MM.1S (cell line): Measurements from ENCODE around the gene LIN28B.

Source experiments
- DNase-seq: peaks from one replicate; pipeline ENCODE4 v3.0.0-alpha.2; 2015
- H2AFZ ChIP-seq: fragments of 300-600 bp; sonication (generic); 2 replicates; pipeline ENCODE4 v1.6.0; 2016; ENCODE audit warnings: antibody characterized with exemption, low read length
- H3F3A ChIP-seq: fragments of 300-600 bp; sonication (generic); 2 replicates; pipeline ENCODE4 v1.6.1; 2016; ENCODE audit warnings: mild to moderate bottlenecking, antibody characterized with exemption, low read length, moderate library complexity, mixed read lengths; ENCODE audit not compliant: insufficient read depth
- H3K27ac ChIP-seq: fragments of 300-600 bp; sonication (generic); 2 replicates; pipeline ENCODE4 v1.5.1; 2016; ENCODE audit warnings: mild to moderate bottlenecking, low read length
- H3K27me3 ChIP-seq: fragments of 300-600 bp; sonication (generic); replicated peaks from 2 replicates; pipeline ENCODE4 v1.6.0; 2016; ENCODE audit warnings: low read length; ENCODE audit not compliant: insufficient read depth
- H3K36me3 ChIP-seq: fragments of 300-600 bp; sonication (generic); replicated peaks from 2 replicates; pipeline ENCODE4 v1.6.1; 2016; ENCODE audit warnings: mild to moderate bottlenecking, low read length, mixed read lengths; ENCODE audit not compliant: insufficient read depth
- H3K4me1 ChIP-seq: fragments of 300-600 bp; sonication (generic); 2 replicates; pipeline ENCODE4 v1.6.1; 2016; ENCODE audit warnings: low read length, mixed read lengths
- H3K4me2 ChIP-seq: fragments of 300-600 bp; sonication (generic); 2 replicates; pipeline ENCODE4 v1.6.0; 2016; ENCODE audit warnings: low read depth, low read length
- H3K4me3 ChIP-seq: fragments of 300-600 bp; sonication (generic); 2 replicates; pipeline ENCODE4 v1.5.1; 2016; ENCODE audit warnings: low read length, mixed read lengths
- H3K79me2 ChIP-seq: fragments of 300-600 bp; sonication (generic); 2 replicates; pipeline ENCODE4 v1.6.1; 2016; ENCODE audit warnings: mixed run types, low read length, mixed read lengths
- H3K9ac ChIP-seq: fragments of 300-600 bp; sonication (generic); 2 replicates; pipeline ENCODE4 v1.6.1; 2016; ENCODE audit warnings: low read length, mixed read lengths
- H3K9me2 ChIP-seq: fragments of 300-600 bp; sonication (generic); replicated peaks from 2 replicates; pipeline ENCODE4 v1.6.1; 2016; ENCODE audit warnings: mild to moderate bottlenecking, low read length, mixed read lengths; ENCODE audit not compliant: insufficient read depth
- H3K9me3 ChIP-seq: fragments of 300-600 bp; sonication (generic); replicated peaks from 2 replicates; pipeline ENCODE4 v1.6.1; 2016; ENCODE audit warnings: mild to moderate bottlenecking, low read length, mixed read lengths; ENCODE audit not compliant: insufficient read depth
- H4K20me1 ChIP-seq: fragments of 300-600 bp; sonication (generic); 2 replicates; pipeline ENCODE4 v1.6.1; 2016; ENCODE audit warnings: mild to moderate bottlenecking, low read length, moderate library complexity, mixed read lengths; ENCODE audit not compliant: insufficient read depth
- EZH2 ChIP-seq: fragments of 300-600 bp; sonication (generic); optimal IDR thresholded peaks from 2 replicates; pipeline ENCODE3; 2017; ENCODE audit warnings: low read depth, mild to moderate bottlenecking, antibody characterized with exemption, low read length, mixed read lengths
- EZH2phosphoT487 ChIP-seq: fragments of 300-600 bp; sonication (generic); IDR thresholded peaks from 2 replicates; pipeline ENCODE4 v1.6.1; 2018; ENCODE audit warnings: antibody characterized with exemption, low read length
- TF ChIP-seq, protein P1 (sequence below): fragments of 300-600 bp; sonication (generic); IDR thresholded peaks from 2 replicates; pipeline ENCODE4 v1.5.1; 2016; ENCODE audit warnings: antibody characterized with exemption, low read length, mixed read lengths

The LIN28B gene

DNA sequence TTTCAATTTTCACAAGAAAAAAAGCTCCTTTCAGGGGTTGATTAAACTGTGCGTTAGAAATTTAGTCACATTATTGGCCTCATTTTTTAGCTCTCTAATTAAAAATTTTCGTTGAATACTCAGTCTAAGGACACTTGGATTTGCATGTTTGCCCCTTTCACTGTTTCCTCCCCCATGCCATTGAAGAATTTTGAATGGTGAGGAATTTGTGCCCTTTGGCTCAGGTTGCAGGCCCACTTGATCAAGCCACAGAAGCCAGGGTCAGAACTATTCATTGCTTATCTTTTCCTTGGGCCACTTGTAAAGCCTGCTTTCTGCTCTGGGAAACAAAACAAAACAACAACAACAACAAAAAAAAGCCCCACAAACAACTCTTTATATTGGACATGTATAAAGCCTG is 12.2 kb downstream of the LIN28B start:
- DNase-seq = no peak
- Histone ChIP-seq H3K9ac (no peak overlapping the region), H3K79me2 (no peaks in the 10 kb centered on the region), H3K36me3 (no peaks in the 10 kb centered on the region), H2AFZ (no peak overlapping the region), H3K4me2 (no peak overlapping the region), H3K27me3 (no peaks in the 10 kb centered on the region), H3K4me3 (no peak overlapping the region), H4K20me1 (no peaks in the 10 kb centered on the region), H3F3A (no peaks in the 10 kb centered on the region), H3K27ac (no peak overlapping the region), H3K9me3 (no peaks in the 10 kb centered on the region), H3K4me1 (no peaks in the 10 kb centered on the region), H3K9me2 (no peaks in the 10 kb centered on the region)
- TF ChIP-seq EZH2phosphoT487 = no peak

DNA sequence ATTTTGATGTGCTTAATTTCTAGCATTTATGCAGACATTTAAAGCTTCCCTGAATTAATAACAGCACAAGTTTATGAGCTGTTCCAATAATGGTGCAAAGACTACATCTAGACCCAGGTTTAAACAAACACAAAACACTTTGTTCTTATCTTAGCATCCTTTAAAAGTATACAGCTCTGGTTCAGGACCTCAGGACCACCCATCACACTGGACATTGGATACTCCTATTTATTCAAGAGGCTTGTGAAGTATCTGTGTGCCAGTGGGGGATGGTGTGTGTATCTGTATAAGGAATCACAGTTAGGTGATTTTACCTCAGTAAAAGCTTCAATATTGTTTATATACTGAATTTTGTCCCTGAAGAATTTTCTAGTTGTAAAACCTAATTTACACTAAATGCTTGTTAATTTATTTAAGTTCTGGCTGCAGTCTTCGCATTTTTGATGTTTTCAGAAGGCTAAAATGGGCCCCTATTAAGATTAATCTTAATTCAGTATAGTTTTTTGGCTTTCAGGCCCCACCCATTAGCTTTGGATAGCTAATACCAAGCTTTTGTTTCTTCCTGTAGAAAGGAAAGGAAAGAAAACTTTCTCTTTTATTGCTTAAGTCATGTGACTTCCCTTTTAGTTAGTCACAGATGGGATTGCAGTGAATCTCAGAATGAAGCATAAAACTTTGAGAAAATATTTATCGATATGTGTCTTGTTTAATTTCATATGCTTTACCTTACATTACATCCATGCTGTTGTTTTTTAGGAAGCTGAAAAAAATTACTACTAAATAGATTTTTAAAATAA is 13.1 kb downstream of the LIN28B start:
- no peaks in the 10 kb centered on the region for H4K20me1 ChIP-seq
- no peak overlapping the region for H3K27ac ChIP-seq
- no peaks in the 10 kb centered on the region for H3K4me1 ChIP-seq
- H3K79me2 ChIP-seq = no peaks in the 10 kb centered on the region
- no peaks in the 10 kb centered on the region for H3F3A ChIP-seq
- no peaks in the 10 kb centered on the region for H3K27me3 ChIP-seq
- no peak overlapping the region for H3K9ac ChIP-seq
- no peaks in the 10 kb centered on the region for H3K9me2 ChIP-seq
- no peak for TF ChIP-seq EZH2phosphoT487
- TF ChIP-seq, protein P1, sequence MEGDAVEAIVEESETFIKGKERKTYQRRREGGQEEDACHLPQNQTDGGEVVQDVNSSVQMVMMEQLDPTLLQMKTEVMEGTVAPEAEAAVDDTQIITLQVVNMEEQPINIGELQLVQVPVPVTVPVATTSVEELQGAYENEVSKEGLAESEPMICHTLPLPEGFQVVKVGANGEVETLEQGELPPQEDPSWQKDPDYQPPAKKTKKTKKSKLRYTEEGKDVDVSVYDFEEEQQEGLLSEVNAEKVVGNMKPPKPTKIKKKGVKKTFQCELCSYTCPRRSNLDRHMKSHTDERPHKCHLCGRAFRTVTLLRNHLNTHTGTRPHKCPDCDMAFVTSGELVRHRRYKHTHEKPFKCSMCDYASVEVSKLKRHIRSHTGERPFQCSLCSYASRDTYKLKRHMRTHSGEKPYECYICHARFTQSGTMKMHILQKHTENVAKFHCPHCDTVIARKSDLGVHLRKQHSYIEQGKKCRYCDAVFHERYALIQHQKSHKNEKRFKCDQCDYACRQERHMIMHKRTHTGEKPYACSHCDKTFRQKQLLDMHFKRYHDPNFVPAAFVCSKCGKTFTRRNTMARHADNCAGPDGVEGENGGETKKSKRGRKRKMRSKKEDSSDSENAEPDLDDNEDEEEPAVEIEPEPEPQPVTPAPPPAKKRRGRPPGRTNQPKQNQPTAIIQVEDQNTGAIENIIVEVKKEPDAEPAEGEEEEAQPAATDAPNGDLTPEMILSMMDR = no peak
- TF ChIP-seq EZH2 = no peak
- H2AFZ ChIP-seq = no peak overlapping the region
- H3K4me3 ChIP-seq = no peak overlapping the region
- DNase-seq = no peak
- no peaks in the 10 kb centered on the region for H3K9me3 ChIP-seq
- no peaks in the 10 kb centered on the region for H3K36me3 ChIP-seq
- no peak overlapping the region for H3K4me2 ChIP-seq

DNA sequence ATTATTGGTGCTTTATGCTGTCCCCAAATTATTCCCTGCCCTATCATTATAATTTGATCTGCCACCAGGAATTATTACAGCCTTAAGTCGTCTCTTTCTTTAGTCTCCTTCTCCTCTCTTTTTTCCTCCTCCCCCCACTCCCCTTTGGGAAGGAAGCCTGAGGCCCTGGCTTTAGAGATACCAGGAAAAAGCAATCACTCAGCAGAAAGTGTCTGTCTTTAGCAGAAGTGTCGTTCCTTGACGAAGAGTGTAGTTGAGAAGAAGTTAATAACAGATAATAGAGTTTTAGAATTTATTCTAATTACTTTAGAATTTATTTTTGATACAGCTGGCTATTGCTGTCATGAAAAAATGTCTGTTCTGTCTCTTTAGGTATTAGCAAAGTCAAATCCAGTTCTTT is 16.5 kb downstream of the LIN28B start:
- Histone ChIP-seq H2AFZ (no peak overlapping the region), H3K9ac (no peak overlapping the region), H3K27me3 (no peaks in the 10 kb centered on the region), H3K79me2 (no peaks in the 10 kb centered on the region), H3K36me3 (no peaks in the 10 kb centered on the region), H3K4me2 (no peak overlapping the region), H3K9me2 (no peaks in the 10 kb centered on the region), H4K20me1 (no peaks in the 10 kb centered on the region), H3F3A (no peaks in the 10 kb centered on the region), H3K4me1 (no peaks in the 10 kb centered on the region), H3K9me3 (no peaks in the 10 kb centered on the region), H3K4me3 (no peak overlapping the region), H3K27ac (no peak overlapping the region)
- TF ChIP-seq EZH2phosphoT487 (no peak), EZH2 (no peak)
- TF ChIP-seq, protein P1 = no peak
- no peak for DNase-seq

DNA sequence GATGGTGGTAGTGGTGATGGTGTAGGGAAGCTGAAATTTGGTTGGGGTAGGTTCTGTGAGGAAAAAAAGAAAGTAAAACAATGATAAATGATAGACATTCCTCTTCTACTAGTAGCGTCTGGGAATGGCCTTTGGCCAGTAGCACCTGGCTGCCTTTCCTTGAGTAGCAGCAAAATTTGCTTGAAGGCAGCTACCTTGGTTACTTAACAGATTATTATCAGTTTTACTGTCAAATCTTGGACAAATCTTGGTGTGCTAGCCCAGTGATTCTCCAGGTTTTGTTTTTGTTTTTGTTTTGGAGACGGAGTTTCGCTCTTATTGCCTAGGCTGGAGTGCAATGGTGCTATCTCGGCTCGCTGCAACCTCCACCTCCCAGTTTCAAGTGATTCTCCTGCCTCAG is 26.4 kb downstream of the LIN28B start:
- DNase-seq = no peak
- Histone ChIP-seq H3K4me2 (no peak overlapping the region), H3F3A (no peaks in the 10 kb centered on the region), H2AFZ (no peak overlapping the region), H3K4me1 (no peaks in the 10 kb centered on the region), H3K27me3 (no peaks in the 10 kb centered on the region), H3K79me2 (no peaks in the 10 kb centered on the region), H3K9me2 (no peaks in the 10 kb centered on the region), H3K4me3 (no peak overlapping the region), H3K9me3 (no peaks in the 10 kb centered on the region), H3K36me3 (no peaks in the 10 kb centered on the region), H4K20me1 (no peaks in the 10 kb centered on the region), H3K9ac (no peak overlapping the region), H3K27ac (no peak overlapping the region)
- TF ChIP-seq EZH2 (no peak), EZH2phosphoT487 (no peak)
- TF ChIP-seq, protein P1 = no peak
